ENCODE results near the gene CALHM1.
"Not testable (repeated sequence)": the region's sequence is repeated elsewhere in the genome, so short reads cannot be mapped to it uniquely, and the experiment has no call there.

CALHM1 gene

GRCh38 chr10:103486635-103487409 lies 28.1 kb upstream of the CALHM1 start:
- not testable (repeated sequence) for DNase-seq

GRCh38 chr10:103481974-103482531 lies 23.4 kb upstream of the CALHM1 start:
- peak in 3 of 5 donors; percentile 32 to 78 (median 36) for DNase-seq

GRCh38 chr10:103480521-103480920 lies 21.8 kb upstream of the CALHM1 start:
- DNase-seq: no peak

GRCh38 chr10:103479135-103479534 lies 20.4 kb upstream of the CALHM1 start, which contains the start of gene CALHM3:
TSS of gene CALHM3 (minus strand) at chr10:103479240. CDS start at chr10:103479032, 208 bp downstream.
- DNase-seq: no peak

- no peak for DNase-seq
Observed at GRCh38 chr10:103478671-103479070, 20.0 kb upstream of the CALHM1 start.

DNA sequence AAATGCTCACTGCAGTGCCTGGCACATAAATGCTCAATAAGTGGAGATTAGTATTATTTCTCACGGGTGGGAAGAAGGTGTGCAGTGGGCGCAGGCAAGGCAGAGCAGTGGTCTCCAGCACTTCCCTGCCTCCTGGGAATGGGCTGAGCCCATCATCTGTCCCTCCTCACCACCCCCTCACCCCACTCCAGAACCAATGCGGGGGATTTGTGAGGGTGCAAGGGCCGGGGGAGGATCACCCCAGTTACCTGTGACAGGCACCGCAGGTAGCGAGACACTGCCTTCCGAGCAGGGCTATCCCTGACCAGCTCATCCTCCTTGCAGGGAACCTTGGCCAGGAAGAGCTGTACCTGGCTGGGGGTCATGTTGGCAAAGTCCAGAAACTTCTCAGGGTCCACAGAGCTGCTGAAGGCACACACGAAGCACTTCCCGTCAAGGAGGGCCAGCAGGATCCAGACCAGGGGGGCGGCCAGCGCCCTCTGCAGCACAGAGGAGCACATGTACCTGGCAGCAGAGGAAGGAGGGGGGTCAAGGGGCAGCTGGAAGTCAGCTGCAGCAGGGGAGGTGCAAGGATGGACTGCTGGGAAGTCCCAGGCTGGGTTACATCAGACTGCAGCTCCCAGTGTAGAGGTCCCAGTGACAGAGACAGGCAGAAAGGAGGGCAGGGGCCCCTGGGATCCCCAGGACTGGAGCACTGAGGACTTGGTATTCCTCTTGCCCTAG lies 17.5 kb upstream of the CALHM1 start:
- DNase-seq: peak in 1 of 5 donors; percentile 52

- no peak for DNase-seq
Observed at GRCh38 chr10:103475437-103475836, 16.7 kb upstream of the CALHM1 start.

- no peak for DNase-seq
Observed at GRCh38 chr10:103474077-103474476, 15.4 kb upstream of the CALHM1 start.

- DNase-seq: no peak
Observed at GRCh38 chr10:103473261-103473671, 14.6 kb upstream of the CALHM1 start.

DNA sequence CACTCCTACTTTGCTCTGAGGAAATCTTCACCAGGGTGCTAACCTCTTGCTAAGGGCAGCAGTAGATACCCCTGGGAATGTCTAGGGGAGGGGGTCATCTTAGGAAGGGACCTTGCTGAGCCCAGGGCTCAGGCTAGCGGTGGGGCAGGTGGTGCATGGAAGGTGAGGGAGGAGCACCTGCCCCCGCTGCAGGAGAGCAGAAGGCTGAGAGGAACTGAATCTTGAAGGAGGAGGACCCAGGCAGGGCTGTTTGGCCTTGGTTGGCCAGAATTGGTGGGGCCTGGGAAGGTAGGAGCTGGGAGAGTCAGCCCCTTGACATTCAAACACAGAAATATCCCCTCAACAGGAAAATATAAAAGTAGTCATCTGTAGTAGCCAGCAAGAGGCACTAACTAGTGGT lies 13.3 kb upstream of the CALHM1 start:
- DNase-seq: no peak

GRCh38 chr10:103470761-103471653 lies 12.3 kb upstream of the CALHM1 start:
- peak; percentile 31 to 94 (median 52) for DNase-seq

DNA sequence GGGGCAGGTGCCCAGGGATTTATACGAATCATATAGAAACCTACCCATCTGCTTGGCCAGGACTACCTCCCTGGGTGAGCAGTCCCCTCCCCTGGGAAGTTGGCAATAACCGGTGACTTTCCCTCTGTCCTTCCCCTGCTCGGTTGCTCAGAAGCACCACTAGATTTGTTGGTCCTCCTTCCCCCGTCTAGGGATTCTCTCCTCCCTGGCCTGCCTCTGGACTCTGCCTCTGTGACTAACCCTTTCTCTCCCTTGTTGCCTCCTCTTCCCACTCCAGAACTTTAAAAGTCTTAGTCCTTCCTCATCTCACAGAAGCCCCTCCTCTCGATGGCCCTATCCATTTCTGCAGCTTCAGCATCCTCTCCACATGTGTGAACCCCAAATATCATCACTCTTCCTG lies 10.5 kb upstream of the CALHM1 start:
- no peak for DNase-seq

DNA sequence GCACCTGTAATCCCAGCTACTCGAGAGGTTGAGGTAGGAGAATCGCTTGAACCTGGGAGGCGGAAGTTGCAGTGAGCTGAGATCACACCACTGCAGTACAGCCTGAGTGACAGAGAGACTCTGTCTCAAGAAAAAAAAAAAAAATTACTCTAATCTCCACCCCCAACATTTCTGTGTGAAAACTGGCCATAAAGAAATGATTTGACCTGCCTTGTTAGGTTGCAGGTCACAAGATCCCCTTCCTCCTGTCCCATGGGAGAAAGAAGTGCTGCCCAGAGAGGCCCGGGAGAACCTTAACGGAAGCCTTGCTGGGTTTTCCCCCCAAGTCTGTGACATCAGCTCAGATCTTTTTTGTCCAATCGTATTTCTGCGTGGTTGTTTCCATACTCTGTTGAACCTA lies 8.7 kb upstream of the CALHM1 start:
- DNase-seq: no peak

GRCh38 chr10:103466734-103467133 lies 8.0 kb upstream of the CALHM1 start:
- no peak for DNase-seq

DNA sequence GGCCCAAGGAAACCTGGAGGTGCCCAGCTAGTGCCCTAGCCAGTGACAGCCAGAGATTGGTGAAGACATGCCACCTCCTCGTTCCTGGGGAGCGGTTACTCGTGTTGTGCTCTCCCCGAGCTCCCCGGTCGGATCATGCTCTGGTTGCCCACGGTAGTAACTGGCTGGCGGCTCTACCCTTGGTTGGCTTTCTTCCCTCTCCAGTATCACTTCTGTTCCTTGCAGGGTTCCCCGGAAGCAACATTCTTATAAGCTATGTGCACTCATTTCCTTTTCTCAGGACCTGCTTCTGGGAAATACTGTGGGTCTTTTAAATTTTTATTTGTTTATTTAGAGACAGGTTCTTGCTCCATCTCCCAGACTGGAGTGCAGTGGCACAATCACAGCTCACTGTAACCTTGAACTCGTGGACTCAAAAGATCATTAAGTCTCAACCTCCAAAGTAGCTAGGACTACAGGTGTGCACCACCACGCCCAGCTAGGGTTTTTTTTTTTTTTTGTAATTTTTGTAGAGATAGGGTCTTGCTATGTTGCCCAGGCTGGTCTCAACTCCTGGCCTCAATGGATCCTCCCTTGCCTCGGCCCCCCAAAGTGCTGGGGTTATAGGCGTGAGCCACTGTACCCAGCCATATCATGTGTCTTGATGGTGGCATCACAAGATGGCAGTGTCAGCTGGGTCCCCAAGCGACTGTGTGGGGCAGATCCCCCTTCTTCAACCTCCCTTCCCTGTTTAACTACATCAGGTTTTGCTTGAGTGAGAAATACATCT lies 6.9 kb upstream of the CALHM1 start:
- no peak for DNase-seq

DNA sequence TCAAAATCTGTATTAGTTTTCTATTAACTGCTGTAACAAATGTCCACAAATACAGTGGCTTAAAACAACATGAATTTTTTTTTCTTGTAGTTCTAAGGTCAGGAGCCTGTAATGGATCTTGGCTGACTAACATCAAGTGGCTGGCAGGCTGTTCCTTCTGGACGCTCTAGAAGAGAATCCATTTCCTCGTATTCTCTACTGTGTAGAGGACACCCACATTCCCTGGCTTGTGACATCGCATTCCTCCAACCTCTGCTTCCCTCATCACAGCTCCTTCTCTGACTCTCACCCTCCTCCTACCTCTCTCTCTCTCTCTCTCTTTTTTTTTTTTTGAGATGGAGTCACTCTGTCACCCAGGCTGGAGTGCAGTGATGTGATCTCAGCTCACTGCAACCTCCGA lies 4.8 kb upstream of the CALHM1 start:
- no peak for DNase-seq

DNA sequence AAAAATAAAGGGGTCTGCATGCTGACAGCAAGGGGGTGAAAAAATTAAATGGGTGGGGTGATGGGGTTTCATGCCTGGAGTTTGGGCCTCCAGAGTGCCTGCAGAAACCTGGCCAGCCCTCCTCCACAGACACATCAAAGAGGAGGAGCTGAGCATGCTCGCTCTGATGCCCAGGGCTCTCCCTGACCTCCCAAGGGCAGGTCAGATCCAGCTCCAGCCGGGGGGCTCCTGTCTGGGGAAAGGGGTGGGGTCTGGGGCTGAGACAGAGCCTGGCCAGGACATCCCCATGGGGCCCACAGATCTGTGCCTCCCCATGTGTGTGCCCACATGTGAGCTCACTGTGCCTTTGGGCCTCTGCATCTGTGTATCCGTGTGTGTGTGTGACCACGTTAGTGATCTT lies 915 bp upstream of the CALHM1 start:
- DNase-seq: no peak

GRCh38 chr10:103457896-103458583 lies 660 bp downstream of the CALHM1 start:
- DNase-seq: no peak

- no peak for DNase-seq
Observed at GRCh38 chr10:103457176-103457712, 1.5 kb downstream of the CALHM1 start.

GRCh38 chr10:103456074-103456660 lies 2.5 kb downstream of the CALHM1 start:
- no peak for DNase-seq

DNA sequence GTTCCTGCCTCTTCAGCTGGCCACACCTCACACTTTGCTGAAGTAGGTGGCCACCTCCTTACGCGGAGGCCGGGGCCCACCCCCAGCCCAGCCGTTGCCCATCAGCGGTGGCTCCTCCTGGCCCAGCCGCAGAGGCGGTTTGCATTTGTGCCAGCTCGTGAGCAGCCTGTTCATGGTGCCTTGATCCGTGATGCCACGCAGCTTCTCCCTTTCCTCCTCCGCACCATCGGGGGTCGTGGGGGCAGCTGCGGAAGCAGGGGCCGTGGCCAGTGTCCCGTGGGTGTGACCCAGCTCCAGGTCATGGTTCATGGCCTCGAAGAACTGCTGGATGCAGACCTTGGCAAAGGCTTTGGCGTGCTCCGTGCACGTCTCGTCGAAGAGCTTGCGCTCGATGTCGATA lies 3.5 kb downstream of the CALHM1 start:
- DNase-seq: no peak

Measured in T-helper 1 cell (primary cell).